ENCODE data around the gene RPL38. TPM values are rescaled to one million over a fixed set of nuclear protein-coding genes. Genes with fewer than 3 reads are reported as not detected.

The RPL38 gene
- total RNA-seq, 1 donor from 2014 or later: 393 TPM

DNA sequence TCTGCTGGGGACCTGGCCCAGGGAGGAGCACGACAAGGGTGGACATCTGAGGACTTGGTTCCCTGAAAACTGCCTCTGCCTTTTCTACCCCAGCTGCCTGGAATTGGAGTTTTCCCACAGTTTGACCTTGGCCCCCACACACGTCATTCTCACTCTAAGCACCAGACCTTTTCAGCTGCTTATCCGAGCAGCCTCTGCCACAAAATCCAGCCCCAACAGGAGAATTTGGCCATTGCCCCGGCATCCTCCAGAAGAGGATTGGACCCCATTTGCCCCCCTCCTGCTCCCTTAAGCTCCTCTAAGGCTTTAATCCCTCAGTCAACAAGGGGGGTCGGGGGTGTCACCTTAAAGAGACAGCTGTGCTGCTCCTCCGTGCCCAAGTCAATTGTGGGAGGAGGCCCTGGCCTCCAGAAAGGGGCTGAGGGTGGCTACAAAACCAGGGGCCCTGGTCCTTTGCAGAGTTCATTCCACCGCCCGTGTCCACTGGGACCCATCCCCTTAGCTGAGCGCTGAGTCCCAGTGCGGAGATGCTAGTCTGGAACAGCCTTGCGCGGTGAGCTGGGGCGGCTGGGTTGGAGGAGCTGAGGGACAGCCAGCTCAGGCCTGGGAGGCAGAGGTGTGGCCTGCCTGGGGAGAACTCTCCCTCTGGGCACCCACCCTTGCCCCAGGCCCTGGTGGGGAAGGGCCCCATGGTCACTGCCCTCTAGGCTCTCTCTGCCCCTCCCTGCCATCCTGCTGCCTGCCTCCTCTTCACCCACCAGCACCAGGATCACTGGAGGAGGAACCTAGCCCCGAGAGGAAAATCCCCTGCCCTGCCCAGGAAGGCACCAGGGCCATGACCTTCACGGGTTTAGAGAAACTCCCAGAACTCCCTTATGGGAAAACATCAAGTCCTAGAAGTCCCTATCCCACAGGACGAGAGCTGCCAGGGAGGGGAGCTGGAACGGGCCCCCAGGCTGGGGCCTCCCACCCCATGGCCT lies 28.7 kb downstream of the RPL38 start:
- no peaks in the 10 kb centered on the region for H3K27me3 ChIP-seq
- H4K20me1 ChIP-seq (ENCODE audit: low read depth): no peaks in the 10 kb centered on the region
- no peak overlapping the region for H3K4me3 ChIP-seq
- no peak overlapping the region for H3K9ac ChIP-seq
- DNase-seq (ENCODE audit: low spot score): peak; percentile 64
- peaks cover 1% of the 10 kb centered on the region for H3K36me3 Mint-ChIP-seq
- H3K9me3 ChIP-seq (ENCODE audit: low read depth): no peaks in the 10 kb centered on the region
- no peak overlapping the region for H3K27ac ChIP-seq
- H2AFZ ChIP-seq (replicated peaks): no peak overlapping the region
- no peak overlapping the region for H3K4me3 Mint-ChIP-seq
- H3K4me1 Mint-ChIP-seq: peaks cover 30% of the 10 kb centered on the region
- no peak overlapping the region for H3K27ac Mint-ChIP-seq
- peaks cover 10% of the 10 kb centered on the region for H3F3A ChIP-seq (ENCODE audit: low read depth)
- peaks cover 12% of the 10 kb centered on the region for H3K27me3 Mint-ChIP-seq (ENCODE audit: insufficient read depth, low read depth)
- no peak for TF ChIP-seq EZH2phosphoT487 (IDR thresholded peaks at IDR 0.05)
- TF ChIP-seq, protein P1, sequence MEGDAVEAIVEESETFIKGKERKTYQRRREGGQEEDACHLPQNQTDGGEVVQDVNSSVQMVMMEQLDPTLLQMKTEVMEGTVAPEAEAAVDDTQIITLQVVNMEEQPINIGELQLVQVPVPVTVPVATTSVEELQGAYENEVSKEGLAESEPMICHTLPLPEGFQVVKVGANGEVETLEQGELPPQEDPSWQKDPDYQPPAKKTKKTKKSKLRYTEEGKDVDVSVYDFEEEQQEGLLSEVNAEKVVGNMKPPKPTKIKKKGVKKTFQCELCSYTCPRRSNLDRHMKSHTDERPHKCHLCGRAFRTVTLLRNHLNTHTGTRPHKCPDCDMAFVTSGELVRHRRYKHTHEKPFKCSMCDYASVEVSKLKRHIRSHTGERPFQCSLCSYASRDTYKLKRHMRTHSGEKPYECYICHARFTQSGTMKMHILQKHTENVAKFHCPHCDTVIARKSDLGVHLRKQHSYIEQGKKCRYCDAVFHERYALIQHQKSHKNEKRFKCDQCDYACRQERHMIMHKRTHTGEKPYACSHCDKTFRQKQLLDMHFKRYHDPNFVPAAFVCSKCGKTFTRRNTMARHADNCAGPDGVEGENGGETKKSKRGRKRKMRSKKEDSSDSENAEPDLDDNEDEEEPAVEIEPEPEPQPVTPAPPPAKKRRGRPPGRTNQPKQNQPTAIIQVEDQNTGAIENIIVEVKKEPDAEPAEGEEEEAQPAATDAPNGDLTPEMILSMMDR (IDR thresholded peaks at IDR 0.05): no peak
- no peak for TF ChIP-seq EZH2 (IDR thresholded peaks at IDR 0.05)
- H3K79me2 ChIP-seq (ENCODE audit: low read depth): no peaks in the 10 kb centered on the region
- H3K9me3 Mint-ChIP-seq: no peaks in the 10 kb centered on the region
- peaks cover 31% of the 10 kb centered on the region for H3K4me1 ChIP-seq
- no peaks in the 10 kb centered on the region for H3K36me3 ChIP-seq
- H3K4me2 ChIP-seq: peak overlapping the region; percentile 45

DNA sequence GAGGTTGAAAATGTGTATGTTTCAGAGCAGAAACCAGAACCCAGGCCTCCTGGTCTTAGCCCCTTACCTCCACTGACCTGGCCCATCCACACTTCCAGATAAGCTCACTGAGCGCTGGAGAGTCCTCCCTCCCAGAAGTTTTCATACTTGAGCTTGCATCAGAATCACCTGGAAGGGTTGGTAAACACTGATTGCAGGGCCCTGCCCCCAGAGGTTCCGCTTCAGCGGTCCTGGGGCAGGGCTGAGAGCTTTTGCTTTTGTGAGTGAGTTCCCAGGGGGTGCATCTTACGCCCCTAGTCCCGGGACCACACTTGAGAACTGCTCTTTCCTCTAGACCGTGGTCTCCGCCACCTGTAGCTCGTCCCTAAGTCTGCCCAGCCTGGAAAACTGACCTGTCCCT lies 30.5 kb downstream of the RPL38 start:
- Histone ChIP-seq H2AFZ (replicated peaks) (no peak overlapping the region), H3K4me1 (peaks cover 31% of the 10 kb centered on the region), H4K20me1 (ENCODE audit: low read depth) (no peaks in the 10 kb centered on the region), H3F3A (ENCODE audit: low read depth) (peaks cover 10% of the 10 kb centered on the region), H3K9ac (no peak overlapping the region), H3K4me2 (no peak overlapping the region), H3K27me3 (no peaks in the 10 kb centered on the region), H3K27ac (no peak overlapping the region), H3K36me3 (no peaks in the 10 kb centered on the region), H3K4me3 (no peak overlapping the region), H3K79me2 (ENCODE audit: low read depth) (no peaks in the 10 kb centered on the region), H3K9me3 (ENCODE audit: low read depth) (no peaks in the 10 kb centered on the region)
- Mint-ChIP-seq H3K4me1 (peaks cover 30% of the 10 kb centered on the region), H3K27ac (no peak overlapping the region), H3K27me3 (ENCODE audit: insufficient read depth, low read depth) (peaks cover 8% of the 10 kb centered on the region), H3K4me3 (no peak overlapping the region), H3K9me3 (no peaks in the 10 kb centered on the region), H3K36me3 (no peaks in the 10 kb centered on the region)
- no peak for DNase-seq (ENCODE audit: low spot score)
- TF ChIP-seq EZH2phosphoT487 (IDR thresholded peaks at IDR 0.05): no peak
- no peak for TF ChIP-seq EZH2 (IDR thresholded peaks at IDR 0.05)
- TF ChIP-seq, protein P1 (IDR thresholded peaks at IDR 0.05): no peak

DNA sequence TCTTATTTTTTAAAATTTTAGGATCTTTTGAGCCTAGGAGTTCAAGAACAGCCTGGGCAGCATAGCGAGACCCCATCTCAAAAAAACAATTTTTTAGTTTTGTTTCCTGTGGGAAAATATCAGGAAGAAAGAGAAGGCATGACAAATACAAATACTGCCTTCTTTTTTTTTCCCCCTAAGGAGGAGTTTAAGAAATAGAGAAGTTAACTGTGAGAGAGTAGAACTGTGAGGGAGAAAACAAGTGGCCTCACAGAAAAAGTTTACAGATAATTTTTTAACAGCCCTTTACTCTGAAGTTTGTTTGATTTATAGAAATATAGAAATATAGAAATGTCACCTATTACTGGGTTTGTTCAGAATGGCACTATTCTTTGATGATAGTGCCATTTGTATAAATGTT lies 31.0 kb downstream of the RPL38 start:
- no peaks in the 10 kb centered on the region for H3K36me3 ChIP-seq
- Mint-ChIP-seq H3K4me1 (peaks cover 30% of the 10 kb centered on the region), H3K36me3 (no peaks in the 10 kb centered on the region), H3K9me3 (no peaks in the 10 kb centered on the region), H3K4me3 (no peak overlapping the region), H3K27ac (no peak overlapping the region), H3K27me3 (ENCODE audit: insufficient read depth, low read depth) (peaks cover 8% of the 10 kb centered on the region)
- no peak overlapping the region for H3K9ac ChIP-seq
- no peaks in the 10 kb centered on the region for H3K79me2 ChIP-seq (ENCODE audit: low read depth)
- H3K27ac ChIP-seq: no peak overlapping the region
- no peak overlapping the region for H3K4me2 ChIP-seq
- peaks cover 33% of the 10 kb centered on the region for H3K4me1 ChIP-seq
- no peak overlapping the region for H3K4me3 ChIP-seq
- TF ChIP-seq, protein P1 (IDR thresholded peaks at IDR 0.05): no peak
- TF ChIP-seq EZH2phosphoT487 (IDR thresholded peaks at IDR 0.05) (no peak), EZH2 (IDR thresholded peaks at IDR 0.05) (no peak)
- no peaks in the 10 kb centered on the region for H3K27me3 ChIP-seq
- H2AFZ ChIP-seq (replicated peaks): no peak overlapping the region
- DNase-seq (ENCODE audit: low spot score): no peak
- peaks cover 16% of the 10 kb centered on the region for H3F3A ChIP-seq (ENCODE audit: low read depth)
- no peaks in the 10 kb centered on the region for H4K20me1 ChIP-seq (ENCODE audit: low read depth)
- H3K9me3 ChIP-seq (ENCODE audit: low read depth): no peaks in the 10 kb centered on the region
